ENCODE measurements around the gene HLA-DOB.

DNA sequence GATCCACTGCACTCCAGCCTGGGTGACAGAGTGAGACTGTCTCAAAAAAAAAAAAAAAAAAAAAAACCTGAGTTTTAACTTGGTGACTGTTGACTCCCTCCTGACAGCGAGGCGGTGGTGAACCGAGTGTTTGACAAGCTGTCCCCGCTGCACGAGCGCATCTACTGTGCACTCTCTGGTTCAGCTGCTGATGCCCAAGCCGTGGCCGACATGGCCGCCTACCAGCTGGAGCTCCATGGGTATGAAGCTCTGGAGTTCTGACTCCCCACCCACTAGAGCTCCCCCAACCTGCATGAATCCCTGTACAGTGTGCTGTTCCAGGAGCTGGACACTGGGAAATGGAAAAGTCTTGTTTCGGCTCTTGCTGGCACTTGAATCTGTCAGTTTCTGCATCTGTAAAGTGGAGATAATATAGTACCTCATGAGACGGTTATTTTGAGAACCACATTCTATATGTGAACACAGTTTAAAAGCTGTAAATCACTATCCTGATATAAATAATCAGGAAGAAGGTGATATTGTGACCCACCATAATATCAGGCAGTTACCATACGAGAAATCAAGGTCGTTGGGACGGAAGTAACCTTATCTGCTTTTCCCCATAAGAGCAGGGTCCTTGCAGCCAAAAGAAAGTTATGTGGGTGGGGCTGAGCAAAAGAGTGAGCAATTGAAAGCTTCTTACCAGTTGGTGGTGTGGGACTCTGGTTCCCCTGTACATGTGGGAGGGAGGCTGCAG, 40.5 kb upstream of the HLA-DOB start:
- TF ChIP-seq POLR2AphosphoS5 (IDR thresholded peaks at IDR 0.05): peak in 1 of 3 donors; percentile 9
- TF ChIP-seq, protein P1, sequence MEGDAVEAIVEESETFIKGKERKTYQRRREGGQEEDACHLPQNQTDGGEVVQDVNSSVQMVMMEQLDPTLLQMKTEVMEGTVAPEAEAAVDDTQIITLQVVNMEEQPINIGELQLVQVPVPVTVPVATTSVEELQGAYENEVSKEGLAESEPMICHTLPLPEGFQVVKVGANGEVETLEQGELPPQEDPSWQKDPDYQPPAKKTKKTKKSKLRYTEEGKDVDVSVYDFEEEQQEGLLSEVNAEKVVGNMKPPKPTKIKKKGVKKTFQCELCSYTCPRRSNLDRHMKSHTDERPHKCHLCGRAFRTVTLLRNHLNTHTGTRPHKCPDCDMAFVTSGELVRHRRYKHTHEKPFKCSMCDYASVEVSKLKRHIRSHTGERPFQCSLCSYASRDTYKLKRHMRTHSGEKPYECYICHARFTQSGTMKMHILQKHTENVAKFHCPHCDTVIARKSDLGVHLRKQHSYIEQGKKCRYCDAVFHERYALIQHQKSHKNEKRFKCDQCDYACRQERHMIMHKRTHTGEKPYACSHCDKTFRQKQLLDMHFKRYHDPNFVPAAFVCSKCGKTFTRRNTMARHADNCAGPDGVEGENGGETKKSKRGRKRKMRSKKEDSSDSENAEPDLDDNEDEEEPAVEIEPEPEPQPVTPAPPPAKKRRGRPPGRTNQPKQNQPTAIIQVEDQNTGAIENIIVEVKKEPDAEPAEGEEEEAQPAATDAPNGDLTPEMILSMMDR (IDR thresholded peaks at IDR 0.05 in 8 of 11, conservative IDR thresholded peaks at IDR 0.05 in 3 of 11): no peak

Measured in spleen (tissue), 7 donors.